ENCODE data around the gene MAST2. TPM values are rescaled to one million over a fixed set of nuclear protein-coding genes. Genes with fewer than 3 reads are reported as not detected.
"Not testable (repeated sequence)": the region's sequence is repeated elsewhere in the genome, so short reads cannot be mapped to it uniquely, and the experiment has no call there.

The MAST2 gene
- total RNA-seq, 1 donor from 2014 or later = 23.7 TPM

DNA sequence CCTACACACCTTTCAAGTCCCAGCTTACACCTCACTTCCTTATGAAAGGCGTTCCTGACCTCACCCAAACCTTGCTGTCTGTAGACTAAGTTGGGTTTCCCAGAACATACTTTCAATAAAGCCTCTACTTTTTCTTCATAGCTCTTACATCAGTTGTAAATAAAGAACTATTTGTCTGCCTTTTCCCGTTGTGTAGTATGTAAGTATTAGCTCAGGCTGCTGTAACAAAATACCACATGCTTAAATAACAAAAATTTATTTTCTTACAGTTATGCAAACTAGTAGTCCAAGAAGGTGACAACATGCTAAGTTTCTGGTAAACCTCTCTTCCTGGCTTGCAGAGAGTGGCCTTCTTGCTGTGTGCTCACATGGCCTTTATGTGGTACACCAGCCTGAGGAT is 86.7 kb downstream of the MAST2 start:
- intact Hi-C loops (cut with micrococcal nuclease) = no loop called here

DNA sequence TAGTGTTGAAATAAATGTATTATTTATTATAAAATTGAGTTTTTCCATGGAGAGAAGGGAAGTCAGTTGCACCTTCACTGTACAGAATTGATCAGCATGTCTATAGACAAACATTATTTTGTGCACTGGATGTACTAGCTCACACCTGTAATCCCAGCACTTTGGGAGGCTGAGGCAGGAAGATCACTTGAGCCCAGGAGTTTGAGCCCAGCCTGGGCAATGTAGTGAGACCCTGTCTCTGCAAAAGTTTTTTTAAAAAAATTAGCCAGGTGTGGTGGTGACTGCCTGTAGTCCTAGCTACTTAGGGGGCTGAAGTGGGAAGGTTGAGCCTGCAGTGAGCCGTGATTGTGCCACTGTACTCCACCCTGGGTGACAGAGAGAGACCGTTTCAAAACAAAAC is 87.7 kb downstream of the MAST2 start:
- intact Hi-C loops (cut with micrococcal nuclease) = no loop called here

GRCh38 chr1:45892068-45892785 is 88.8 kb downstream of the MAST2 start:
- intact Hi-C loops (cut with micrococcal nuclease) = no loop called here

- intact Hi-C loops (cut with micrococcal nuclease) = no loop called here
These were observed 90.9 kb downstream of the MAST2 start for GRCh38 chr1:45894331-45894730.

GRCh38 chr1:45894921-45895320 is 91.5 kb downstream of the MAST2 start:
- intact Hi-C loops (cut with micrococcal nuclease) = no loop called here

DNA sequence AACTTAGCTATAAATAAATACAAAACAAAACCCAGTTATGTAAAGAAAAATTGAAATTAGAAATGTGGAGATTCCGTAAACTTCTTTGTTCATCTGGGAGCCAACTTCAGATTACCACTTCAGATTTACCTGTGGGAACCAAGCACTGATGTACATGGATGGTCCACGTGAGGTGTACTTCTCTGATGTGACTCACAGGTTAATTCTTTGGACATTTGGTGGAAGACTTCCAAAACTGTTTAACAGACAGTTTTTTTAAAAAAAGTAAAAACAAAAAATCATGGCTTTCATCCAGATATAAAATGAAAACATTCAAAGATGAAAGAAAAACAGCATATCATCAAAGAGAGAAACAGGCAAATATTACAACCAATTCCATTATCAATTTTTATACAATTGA is 92.0 kb downstream of the MAST2 start:
- intact Hi-C loops (cut with micrococcal nuclease) = no loop called here

GRCh38 chr1:45906883-45907282 is 103.5 kb downstream of the MAST2 start:
- intact Hi-C loops (cut with micrococcal nuclease) = no loop called here

DNA sequence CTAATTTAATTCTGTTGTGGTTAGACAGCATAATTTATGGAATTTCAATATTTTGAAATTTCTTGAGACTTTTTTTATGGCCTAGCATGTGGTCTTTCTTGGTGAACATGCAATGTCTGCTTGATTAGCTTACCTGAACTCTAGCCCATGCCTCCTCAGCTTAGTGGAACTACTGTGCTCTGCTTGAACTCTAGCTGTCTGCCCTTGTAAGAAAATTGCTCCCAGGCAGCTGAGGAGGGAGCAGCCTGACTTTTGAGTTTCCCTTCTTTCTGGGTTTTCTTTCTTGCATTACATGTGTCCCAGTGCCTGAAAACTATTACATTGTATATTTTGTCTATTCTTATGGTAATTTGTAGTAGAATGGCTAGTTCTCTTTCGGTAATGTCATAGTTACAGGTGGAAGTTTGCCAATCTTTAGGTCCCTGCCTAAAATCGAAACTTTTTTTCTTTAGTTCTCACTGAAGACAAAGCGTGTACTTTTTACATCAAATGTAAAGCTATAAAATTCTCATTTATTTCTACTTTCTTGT is 105.3 kb downstream of the MAST2 start:
- intact Hi-C loops (cut with micrococcal nuclease) = no loop called here

DNA sequence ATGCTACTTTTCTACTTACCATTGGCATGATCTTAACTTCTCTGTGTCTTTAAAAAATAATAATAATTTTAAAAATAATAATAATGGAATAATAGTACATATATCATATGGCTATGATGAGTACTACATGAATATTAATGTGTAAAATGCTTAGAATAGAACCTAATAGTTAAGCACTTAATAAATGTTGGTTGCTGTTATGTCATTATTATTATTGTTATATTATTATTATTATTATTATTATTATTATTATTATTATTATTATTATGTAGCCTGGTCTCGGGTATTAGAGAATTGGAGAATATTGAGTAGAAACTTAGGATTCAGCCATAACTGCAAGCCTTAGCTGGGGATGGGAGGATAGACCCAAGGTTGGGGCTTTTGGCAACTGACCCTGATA is 108.2 kb downstream of the MAST2 start:
- intact Hi-C loops (cut with micrococcal nuclease) = no loop called here

DNA sequence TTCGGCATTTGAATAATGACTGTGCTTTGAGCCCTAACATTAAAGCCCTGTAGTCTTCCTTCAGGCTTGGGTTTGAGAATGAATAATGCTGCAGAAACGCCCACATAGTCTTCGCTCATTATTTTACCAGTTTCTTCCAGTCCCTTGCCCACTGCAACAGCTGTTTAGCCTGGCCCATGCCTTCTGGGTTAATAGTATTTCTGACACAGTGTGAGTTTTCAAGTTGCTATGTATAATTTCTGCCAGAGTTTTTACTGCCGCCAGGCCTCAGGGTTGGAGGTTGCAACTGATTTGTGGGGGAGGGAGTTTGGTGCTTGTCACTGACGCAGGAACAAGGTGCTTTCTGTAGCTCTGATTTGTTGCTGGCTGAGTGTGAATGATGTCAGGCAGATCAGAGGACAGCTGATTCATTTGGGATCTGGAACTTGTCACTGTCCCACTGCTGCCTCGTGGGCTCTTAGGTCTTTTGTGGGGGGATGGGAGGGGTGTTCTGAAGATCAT is 109.8 kb downstream of the MAST2 start:
- intact Hi-C loops (cut with micrococcal nuclease) = no loop called here

DNA sequence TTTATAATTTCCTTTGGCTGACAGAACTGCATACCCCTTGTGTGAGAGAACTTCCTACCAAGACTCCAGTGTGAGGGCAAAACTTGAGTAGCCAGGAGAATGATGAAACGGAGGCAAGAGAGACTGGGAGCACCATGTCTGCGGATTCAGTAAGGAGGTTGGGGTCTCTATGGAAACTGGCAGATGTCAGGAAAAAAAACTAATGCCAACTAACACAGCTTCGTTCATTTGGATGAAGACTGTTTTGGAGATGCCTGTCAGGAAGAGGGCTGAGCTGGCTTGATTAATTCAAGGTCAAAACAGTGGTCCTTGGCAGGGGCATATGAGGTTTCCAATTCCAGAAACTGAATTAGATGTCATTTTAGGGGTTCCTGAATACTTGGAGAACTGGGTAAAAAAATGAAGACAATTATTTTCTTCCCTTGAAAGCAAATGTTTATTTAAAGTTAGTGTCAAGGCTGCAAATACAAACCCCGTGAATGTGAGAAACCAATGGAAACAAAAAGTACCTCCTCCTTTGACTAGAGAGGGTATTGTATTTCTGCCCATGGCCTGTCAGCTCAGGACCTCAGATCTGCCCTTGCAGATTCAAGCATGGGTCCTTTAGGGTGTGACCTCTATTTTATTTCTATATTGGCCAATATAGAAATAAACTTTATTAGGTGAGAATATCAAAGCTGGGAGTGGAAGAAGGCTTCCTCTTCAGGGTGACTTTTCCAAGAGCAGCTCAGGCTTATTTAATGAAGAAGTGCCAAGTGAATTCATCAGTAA is 110.5 kb downstream of the MAST2 start:
- intact Hi-C loops (cut with micrococcal nuclease) = no loop called here

- intact Hi-C loops (cut with micrococcal nuclease) = no loop called here
These were observed 111.4 kb downstream of the MAST2 start for GRCh38 chr1:45914836-45915235.

DNA sequence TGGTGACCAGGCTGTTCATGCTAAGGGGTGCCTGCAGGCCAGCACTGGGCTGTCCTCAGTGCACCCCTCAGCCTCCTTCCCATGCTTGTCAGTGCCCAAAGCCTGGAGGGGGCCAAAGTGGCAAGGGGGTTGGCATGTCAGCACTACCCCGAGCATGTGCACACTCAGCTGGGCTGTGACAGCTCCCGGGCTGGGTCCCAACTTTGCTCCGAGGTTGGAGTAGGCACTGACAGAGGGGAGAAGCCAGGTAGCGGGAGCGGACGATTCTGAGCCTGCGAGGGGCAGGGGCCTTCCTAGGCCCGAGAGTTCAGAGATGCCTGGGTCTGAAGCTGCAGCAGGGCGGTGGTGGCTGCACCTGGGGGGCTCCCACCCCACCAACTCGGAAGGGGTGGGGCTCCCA is 119.0 kb downstream of the MAST2 start:
- intact Hi-C loops (cut with micrococcal nuclease) = no loop called here

GRCh38 chr1:45922813-45923212 is 119.4 kb downstream of the MAST2 start:
- intact Hi-C loops (cut with micrococcal nuclease) = no loop called here

DNA sequence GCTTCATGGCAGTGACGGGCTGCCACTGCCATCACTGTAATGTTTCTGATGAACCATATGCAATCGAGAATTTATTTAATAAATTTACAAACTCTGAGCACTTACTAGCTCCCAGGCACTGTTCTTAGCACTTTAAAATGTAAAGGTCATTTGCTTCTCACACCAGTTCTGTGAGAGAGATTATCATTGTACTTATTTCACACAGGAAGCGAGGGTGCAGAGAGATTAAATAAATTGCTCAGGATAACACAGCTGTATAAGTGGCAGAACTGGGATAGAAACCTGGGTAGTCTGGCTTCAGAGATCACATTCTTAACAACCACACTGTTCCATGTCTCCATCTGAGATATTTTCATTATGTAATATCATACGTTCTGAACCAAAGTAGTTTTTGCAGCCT is 119.9 kb downstream of the MAST2 start:
- intact Hi-C loops (cut with micrococcal nuclease) = no loop called here

DNA sequence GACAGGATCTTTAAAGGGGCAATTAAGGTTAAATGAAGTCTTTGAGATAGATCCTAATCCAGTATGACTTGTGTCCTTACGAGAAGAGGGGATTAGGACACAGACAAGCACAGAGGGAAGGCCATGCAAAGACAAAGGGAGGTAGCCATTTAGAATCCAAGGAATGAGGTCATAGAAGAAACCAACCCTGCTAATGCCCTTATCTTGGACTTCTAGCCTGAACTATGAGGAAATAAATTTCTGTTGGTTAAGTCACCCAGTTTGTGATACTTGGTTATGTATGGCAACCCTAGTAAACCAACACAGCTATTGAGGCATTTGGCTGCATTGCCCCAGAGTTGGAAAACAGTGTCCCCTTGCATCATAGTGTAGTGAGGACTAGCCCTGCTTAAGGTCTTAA is 121.3 kb downstream of the MAST2 start:
- intact Hi-C loops (cut with micrococcal nuclease) = no loop called here

- intact Hi-C loops (cut with micrococcal nuclease) = no loop called here
These were observed 122.4 kb downstream of the MAST2 start for GRCh38 chr1:45925728-45926287.

DNA sequence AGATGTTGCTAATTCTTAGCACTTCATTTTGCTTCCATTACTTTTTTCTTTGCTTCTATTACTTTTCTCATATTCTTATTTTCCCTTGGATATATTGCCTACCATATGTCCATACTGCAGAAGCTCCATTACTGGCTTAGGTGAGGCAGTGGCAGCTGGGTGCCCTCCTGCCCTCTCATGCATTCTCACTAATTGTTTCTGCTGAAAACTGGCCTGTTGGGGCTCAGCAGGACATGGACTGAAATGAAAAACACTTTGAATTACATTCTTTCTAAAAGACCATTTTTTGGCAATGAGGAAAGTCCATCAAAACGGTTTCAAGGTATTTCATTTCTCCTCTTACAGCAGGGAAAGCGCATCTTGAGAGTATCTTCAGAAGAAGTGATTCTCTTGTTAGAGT is 122.9 kb downstream of the MAST2 start:
- intact Hi-C loops (cut with micrococcal nuclease) = no loop called here

GRCh38 chr1:45927231-45927915 is 124.0 kb downstream of the MAST2 start:
- intact Hi-C loops (cut with micrococcal nuclease) = not testable (repeated sequence)

DNA sequence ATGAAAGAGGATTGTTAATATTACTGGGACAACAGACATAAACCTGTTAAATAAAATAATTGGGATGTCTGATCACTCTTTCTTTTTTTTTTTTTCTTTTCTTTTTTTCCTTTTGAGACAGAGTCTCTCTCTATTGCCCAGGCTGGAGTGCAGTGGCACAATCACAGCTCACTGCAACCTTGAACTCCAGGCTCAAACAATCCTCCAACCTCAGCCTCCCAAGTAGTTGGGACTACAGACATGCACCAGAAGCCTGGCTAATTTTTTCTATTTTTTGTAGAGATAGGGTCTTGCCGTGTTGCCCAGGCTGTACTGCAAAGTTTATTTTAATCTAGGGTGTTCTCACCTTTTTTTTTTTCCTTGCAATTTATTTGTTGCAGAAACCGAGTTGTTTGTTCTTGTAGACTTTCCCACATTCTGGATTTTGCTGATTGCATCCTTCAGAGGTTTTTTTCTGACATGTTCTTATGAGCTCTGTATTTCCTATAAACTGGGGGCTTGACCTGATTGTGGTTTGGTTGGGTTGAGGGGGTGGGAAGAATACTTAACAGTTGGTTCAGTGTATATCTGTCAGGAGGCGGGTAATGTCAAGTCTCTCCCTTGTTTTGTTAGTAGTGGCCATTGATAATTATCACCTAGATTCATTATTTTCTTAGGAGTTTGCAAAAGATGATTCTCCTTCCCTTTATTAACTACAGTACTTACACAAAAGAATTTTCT is 125.2 kb downstream of the MAST2 start:
- intact Hi-C loops (cut with micrococcal nuclease) = no loop called here

GRCh38 chr1:45929257-45929687 is 125.9 kb downstream of the MAST2 start:
- intact Hi-C loops (cut with micrococcal nuclease) = no loop called here

All from T-helper 1 cell treated with Interleukin-12 subunit alpha and Interleukin-12 subunit beta and Interleukin-4 antibody, amounts not matched to agents 30 ng/mL and 1 ng/mL, for 36 hours (primary cell).